HG03095 (cell line): ENCODE measurements around the gene ZBED6.

ENCODE experiments used
- ATAC-seq: cut with Tn5 transposase; IDR thresholded peaks from one replicate; pipeline ENCODE4 v1.9.1; 2021; ENCODE audit warnings: moderate library complexity; ENCODE audit not compliant: unreplicated experiment

The ZBED6 gene

DNA sequence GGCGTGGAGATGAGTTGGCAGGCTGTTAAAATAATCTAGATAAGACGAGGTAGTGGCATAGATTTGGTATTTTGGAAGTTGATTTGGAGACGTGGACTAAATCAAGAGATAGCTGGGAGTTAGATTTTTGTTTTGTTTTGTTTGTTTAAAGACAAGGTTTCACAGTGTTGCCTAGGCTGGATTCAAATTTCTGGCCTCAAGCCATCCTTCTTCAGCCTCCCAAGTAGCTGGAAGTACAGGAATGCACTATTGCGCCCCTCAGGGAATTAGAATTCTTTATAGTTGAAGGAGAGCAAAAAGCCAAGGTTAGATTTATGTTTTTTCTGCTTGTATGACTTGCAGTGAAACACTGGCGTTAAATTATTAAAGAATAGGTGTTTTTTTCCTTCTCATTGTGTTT, 43.7 kb downstream of the ZBED6 start:
- no peak for ATAC-seq

DNA sequence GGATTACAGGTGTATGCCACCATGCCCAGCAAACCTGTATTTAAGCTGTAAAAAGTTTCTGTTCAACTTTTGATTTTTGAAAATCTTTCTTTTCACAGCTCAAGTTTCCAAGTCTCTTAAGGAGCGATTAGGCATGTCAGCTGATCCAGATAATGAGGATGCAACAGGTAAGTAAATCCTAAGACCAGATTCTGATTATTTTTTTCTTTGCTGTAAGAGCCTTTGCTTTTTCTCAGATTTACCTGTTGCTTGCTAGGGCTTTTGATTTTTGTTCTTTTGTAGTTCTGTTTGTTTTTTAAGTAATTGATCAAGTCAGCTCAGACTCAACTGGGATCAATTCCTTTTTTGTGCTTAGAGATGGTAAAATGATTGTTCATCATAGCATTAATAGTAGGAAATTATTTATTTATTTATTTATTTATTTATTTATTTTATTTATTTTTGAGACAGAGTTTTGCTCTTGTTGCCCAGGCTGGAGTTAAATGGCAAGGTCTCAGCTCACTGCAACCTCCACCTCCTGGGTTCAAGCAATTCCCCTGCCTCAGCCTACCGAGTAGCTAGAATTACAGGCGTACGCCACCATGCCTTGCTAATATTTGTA, 44.9 kb downstream of the ZBED6 start:
- ATAC-seq: no peak

DNA sequence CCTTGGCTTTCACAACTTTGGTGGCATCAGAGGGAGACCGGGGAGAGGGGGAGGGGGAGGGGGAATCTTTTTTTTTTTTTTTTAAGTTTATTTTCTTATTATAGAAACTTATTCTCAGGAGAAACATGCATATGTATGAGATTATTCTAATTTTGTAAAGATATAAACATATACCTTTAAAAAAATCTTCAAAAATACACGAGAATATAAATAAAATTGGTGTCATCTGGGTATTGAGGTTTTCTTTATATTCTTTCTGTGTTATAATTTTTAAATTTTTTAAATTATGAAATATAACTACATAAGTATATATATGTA, 47.1 kb downstream of the ZBED6 start:
- ATAC-seq: no peak

DNA sequence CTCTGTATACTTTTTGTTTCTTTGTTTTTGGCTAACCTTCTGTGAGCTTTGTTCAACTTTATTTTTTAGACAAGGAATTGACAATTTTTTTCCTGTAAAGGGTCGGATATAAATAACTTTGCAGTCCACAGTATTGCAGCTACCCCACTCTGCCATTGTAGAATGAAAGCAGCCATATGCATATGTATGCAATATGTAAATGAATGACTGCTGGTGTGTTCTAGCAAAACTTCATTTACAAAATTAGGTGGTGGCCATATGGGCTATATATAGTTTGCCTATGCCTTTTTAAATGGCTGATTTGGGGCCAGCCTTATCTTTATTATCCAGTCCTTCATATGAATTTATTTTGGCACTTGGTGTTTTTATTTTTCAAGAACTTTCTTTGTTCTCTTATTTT, 48.0 kb downstream of the ZBED6 start:
- no peak for ATAC-seq
